ENCODE data around the gene JAK2.
A peak's percentile ranks its signal among the peaks of the same experiment; 100 is the strongest.
"Not testable (repeated sequence)": the region's sequence is repeated elsewhere in the genome, so short reads cannot be mapped to it uniquely, and the experiment has no call there.

JAK2 gene

DNA sequence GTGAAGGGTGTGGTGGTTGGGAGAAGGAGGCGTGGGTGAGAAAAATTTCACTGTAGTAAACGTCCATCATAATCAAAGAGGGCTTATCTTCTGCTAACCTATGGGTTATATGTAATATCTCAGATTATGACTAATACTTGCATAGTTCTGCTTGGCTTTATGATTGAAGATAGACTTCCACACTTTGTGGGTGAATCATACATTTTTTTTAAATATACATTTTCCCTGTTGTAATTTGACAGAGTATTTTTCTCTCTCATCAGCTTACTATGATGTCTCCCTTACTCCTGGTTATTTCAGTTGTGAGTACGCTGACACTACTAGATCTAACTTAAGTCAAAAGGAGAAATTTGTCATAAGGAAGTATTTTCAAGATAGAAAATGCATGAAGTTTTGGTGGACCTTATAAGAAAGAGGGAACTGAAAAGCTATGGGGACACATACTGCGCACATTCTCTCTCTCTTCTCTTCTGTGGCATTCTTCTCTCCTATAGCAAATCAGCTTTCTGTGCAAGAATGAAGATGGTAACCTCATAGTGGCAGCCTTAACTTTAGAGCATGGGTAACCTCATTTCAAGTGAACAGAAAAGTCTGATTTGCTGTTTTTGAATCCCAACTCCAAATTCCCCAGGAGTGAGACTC lies 4.9 kb upstream of the JAK2 start:
- no peak for DNase-seq (ENCODE audit: low read depth)

DNA sequence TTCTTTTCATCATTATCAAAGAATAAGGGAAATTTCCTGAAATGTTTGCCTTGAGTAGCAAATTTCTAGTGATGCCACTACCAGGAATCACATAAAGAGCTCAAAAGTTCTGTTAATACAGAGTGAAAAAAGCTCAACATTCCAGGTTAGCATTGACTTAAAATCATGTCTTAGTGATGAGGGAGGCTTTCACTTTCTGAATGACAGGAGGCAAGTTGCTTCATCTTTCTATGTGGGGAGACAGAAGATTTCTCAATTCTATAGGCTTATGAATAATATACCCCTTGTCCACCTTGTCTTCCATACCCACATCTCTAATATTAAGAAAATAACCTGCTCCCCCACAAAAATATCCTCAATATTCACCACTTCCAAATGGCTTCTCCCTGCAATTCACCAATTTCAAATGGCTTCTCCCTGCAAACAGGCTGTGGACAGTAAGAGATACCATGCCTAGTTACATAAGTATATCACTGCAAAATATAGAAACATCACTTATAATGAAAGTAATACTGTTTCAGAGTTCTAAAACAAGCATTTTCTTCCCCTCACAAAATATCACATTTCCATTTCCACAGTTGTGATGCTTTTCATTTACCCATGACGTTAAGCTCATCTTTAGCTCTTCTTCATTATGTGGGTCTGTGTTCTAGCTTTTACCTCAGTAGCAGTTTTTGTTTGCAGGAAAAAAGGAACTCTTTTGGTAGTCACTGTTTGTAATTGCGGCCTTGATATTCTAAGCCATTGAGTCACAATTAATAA lies 2.2 kb upstream of the JAK2 start:
- DNase-seq (ENCODE audit: low read depth) = no peak

DNA sequence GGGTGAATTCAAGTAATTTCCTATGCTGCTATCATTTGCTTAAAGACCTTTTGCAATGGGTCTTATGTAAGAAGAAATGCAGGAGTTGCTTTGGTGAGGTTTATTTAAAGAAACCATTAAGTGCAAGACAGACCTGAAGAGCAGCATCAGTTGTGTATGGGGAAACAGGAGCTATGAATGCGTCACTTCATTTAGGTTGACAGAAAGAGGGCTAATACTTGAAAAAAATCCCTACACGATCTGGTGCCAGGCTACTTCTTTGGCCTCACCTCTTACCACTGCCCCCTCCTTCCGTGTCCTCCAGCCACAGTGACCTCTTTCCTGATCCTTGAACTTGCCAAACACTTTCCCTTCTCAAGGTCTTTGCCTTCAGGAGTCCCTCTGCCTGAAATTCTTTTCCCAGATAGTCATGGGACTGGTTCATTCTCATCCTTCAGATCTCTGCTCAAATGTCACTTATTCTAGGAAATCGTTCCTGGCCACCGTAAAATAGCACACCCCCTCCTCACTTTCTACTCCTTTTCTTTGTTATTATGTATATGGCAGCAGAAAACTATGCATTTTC lies 1.4 kb upstream of the JAK2 start:
- no peak for DNase-seq (ENCODE audit: low read depth)

DNA sequence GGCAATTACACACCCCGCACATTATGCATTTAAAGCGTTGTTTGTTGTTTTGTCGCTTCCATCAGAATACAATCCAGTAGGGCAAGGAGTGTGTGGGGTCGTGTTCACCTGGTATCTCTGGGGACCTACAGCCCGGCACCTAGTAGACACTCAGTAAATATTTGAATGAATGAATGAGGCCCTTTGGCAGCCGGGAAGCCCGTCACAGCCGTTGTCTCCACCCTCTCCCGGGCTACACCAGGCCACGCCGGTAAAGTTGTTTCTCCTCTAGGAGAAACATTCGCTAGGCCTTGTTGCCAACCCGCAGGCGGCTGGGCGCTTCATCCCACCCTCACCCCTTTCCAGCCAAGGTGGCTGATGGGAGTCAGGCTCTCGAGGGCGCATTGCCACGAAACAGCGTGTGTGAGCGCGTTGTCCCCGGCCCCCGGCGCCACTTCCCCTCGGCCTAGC lies 876 bp upstream of the JAK2 start:
- DNase-seq (ENCODE audit: low read depth) = no peak

DNA sequence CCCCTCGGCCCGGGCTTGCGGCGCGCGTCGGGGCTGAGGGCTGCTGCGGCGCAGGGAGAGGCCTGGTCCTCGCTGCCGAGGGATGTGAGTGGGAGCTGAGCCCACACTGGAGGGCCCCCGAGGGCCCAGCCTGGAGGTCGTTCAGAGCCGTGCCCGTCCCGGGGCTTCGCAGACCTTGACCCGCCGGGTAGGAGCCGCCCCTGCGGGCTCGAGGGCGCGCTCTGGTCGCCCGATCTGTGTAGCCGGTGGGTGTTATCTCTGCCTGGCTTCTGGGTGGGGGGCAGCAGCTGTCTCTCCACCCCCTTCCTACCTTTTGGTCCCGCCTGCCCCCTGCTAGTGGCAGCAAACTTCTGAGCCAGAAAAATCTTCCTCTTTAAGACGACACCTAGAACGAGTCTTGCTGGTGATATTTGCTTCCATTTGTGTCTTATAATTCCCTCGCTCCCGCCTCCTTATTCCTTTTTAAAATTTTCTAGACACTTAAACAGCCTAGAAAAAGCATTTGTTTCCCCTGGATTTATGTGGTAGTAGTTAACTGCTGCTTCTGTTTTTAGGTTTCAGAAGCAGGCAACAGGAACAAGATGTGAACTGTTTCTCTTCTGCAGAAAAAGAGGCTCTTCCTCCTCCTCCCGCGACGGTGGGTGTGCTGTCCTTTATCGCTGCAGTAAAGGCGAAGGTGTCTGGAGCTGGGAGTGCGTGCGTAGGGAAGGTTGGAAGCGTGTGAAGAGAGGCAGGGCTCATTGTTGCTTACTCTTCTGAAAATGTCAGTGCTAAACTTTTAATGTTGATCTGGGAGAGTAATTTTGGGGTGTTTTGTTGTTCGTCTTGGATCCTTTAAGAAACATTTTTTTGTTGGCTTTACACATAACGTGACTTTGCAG lies 554 bp downstream of the JAK2 start:
- no peak for DNase-seq (ENCODE audit: low read depth)

DNA sequence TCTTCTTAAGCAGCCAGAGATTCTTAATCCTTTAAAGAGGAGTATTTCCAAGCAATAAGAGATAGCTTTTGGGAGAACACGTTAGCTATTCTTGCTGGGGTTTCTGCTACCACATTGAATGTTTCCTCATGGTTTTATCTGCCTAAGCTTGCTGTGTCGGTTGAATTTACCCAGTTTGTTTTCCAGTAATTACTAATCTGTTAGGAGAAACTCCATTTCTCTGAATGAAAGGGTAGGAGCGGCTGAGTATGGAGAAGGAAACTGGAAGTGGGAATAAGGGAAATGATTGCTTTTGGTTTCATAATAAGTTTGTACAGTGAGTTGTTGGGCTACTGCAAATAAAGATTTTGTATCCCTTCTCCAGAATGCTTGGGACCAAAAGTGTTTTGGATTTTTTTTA lies 1.2 kb downstream of the JAK2 start:
- no peak for DNase-seq (ENCODE audit: low read depth)

DNA sequence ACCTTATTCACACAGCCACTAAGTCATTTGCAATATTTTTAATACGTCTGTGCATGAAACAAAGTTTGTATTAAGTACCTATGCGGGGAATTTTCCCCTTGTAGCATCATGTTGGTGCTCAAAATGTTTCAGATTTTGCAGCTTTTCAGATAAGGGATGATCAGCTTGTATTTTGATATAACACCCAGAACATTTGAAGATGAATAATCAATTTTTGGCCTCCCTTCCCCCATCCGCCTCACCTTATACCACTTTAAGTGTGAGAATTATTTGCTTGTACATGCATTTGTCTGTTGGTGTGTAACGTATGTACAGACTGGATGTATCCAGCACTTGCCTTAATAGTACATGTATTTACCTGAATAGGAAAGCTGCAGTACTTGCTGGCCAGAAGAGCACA lies 1.7 kb downstream of the JAK2 start:
- no peak for DNase-seq (ENCODE audit: low read depth)

DNA sequence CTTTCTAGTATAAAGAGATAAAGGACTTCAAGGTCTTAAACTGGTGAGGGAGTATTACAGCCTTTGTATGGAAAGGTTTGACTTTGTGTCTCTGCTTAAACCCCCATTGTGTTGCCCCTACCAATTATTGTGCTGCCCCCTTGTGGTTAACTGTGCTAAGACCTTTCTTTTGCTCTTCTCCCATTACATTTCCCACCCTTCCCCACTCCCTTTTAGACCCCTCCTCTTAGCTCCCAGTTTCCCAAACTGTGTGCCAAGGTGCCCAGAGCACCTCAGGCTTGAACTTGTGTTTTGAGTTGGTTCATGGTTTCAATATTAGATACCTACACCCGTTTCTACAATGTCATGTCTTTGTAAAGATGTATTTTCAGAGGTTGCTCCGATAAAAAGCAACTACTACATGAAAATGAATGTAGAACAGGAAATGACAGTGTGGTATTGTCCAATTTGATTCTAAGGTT lies 2.9 kb downstream of the JAK2 start:
- peak; percentile 17 for DNase-seq (ENCODE audit: low read depth)

DNA sequence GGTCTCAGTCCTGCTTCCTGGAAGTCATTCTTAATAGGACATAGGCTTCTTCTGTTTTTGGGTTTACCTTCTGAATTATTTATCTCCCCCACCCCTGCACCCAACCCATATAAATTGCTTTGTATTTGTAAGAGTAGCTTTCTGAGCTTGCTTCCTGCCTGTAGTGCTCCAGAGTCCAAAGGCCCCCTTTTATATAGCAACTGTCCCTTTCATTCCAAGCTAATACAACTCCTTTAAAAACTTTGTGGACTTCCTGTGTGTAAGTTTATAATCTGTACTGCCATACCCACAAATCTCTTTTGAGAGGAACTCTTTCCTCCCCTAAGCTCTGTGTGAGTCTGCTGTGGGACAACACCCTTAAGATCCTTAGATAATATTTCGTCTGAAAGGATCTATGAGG lies 7.8 kb downstream of the JAK2 start:
- no peak for DNase-seq (ENCODE audit: low read depth)

DNA sequence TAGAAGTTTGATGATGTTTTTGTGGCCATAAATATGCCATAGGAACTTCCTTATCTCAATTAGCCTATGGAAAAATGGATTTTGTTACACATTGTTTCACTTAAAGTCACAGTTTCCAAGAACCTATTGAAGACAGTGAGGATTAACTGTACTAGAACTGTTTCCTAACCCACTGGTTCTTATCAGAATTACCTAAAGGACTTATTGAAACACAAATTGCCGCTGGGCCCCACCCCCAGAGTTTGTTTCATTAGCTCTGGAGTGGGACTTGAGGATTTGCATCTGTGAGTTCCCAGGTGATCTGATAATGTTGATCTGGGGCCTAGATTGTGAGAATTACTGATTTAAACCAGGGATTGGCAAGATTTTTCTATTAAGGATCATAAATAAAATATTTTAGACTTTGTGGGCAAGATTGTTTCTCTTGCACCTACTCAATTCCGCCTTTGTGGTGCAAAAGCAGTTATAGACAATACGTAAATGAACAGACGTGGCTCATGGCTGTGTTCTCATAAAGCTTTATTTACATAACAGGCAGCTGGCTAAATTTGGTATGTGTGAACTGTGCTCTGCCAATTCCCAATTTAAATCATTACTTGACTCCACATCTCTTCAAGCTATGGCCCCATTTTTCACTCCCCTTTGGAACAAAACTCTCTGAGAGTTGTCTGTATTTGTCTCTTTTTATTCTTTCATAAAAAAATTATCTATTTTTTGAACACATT lies 9.3 kb downstream of the JAK2 start:
- no peak for DNase-seq (ENCODE audit: low read depth)

DNA sequence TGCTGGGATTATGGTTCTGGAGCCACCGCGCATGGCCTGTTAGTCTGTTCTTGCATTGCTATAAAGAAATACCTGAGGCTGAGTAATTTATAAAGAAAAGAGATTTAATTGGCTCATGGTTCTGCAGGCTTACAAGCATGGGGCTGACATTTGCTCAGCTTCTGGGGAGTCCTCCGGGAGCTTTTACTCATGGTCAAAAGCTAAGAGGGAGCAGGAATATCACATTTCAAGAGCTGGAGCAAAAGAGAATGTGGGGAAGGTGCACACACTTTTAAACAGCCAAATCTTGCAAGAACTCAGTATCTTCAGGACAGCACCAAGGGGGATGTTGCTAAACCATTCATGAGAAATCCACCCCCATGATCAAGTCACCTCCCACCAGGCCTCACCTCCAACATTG lies 12.1 kb downstream of the JAK2 start:
- no peak for DNase-seq (ENCODE audit: low read depth)

DNA sequence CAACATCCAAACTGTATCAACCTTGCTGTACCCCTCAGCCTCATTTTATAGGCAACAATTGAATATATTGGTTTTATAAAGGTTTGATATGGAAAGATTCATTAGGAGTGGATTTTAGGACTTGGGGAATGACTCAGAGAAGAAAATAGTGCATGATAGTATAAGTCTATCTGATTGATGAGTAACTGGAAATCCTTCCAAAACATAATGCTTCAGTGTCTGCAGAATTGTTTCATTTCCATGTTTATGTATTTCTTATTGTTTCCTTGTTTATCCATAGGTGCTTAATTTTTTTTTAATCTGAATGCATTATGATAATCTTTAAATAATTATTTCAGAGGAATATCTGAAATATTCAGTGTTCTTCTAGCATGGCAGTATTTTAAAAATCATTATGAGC lies 12.6 kb downstream of the JAK2 start:
- no peak for DNase-seq (ENCODE audit: low read depth)

DNA sequence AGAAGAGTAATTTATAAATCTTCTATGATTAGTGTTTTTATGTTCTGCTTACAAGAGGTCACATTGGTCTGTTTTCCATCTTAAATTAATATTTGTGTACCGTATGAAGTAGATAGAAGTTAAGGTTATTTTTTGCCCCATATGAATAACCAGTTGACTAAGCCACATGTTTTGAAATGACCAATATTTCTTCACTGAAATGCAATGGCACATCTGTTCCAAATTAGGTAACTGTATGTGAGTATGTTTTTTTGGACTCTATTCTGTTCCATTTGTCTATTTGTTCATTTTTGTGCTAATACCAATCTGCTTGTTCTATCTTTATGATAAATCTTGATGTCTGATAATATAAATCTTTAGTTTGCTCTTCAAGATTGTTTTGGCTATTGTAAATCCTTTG lies 17.7 kb downstream of the JAK2 start:
- DNase-seq (ENCODE audit: low read depth) = no peak

DNA sequence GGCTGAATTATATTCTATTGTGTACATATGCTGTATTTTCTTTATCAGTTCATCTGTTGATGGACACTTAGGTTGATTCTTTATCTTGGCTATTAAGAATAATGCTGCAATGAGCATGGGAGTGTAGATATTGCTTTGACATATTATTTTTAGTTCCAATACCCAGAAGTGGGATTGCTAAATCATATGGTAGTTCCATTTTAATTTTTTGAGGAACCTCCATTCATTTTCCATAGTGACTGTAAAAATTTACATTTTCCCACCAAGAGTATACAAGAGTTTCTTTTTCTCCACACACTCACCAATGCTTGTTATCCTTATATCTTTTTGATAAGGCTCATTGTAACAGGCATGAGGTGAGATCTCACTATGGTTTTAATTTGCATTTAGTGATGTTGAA lies 19.4 kb downstream of the JAK2 start:
- DNase-seq (ENCODE audit: low read depth) = no peak

DNA sequence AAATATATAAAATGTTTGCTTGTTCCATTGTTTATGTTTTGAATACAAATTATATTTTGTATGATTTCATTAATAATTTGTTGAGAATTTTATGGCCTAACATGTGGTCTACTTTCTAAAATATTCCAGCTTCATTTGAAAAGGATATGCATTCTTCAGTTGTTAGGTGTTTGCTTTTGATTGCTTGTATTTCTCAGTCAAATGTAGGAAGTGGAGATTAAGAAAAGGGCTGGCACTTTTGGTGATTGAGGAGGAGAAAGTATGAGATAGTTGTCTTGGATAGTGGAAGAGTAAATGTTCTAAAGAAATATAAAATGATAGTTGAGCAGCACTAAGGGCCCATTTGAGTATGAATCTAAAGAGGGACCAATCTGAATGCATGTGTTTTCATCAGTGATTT lies 23.1 kb downstream of the JAK2 start:
- no peak for DNase-seq (ENCODE audit: low read depth)

DNA sequence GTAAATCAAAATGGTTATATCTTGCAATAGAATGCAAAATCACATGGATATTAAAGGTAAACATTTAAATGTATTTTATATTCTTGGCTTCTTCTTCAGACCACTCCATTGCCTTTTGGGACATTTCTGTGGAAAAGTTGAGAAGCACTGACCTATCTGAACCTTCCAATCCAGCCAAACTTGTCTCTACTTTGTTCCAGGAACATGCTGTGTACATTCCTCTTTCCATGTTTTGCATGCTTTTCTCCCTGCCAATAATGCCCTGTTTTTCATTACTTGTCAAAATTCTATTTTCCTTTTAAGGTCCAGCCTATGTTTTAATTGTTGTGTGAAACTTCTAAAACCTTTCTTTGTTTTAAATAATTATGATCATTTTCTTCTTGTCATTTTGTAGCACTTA lies 28.3 kb downstream of the JAK2 start:
- no peak for DNase-seq (ENCODE audit: low read depth)

DNA sequence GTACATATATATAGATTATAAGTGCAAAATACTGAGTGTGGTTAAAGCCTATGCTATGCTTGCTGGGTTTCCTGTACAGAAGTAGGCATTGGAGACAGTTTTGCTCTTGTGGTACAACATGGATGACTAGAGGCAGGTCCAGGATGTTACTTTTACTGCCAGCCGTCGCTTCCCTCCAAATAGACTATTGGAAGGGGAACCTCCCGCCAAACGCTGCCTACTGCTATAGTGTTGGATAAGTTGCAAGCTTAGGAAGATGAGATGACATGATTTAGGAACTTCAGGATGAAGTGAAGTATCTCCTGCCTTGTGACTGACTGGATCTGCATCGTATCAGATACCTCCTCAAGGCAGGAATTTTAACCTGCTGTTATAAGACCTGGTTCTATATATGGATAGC lies 30.9 kb downstream of the JAK2 start:
- no peak for DNase-seq (ENCODE audit: low read depth)

DNA sequence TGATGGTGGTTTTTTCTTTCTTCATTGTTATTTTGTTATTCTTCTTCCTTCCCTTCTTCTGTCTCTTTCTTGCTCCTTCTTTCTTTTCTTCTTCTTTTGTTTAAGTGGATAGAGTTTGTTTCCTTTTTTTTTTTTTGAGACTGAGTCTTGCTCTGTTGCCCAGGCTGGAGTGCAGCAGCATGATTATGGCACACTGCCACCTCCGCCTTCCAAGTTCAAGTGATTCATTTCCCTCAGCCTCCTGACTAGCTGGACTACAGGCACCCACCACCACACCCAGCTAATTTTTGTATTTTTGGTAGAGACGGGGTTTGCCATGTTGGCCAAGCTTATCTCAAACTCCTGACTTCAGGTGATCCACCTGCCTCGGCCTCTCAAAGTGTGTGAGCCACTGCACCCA lies 40.3 kb downstream of the JAK2 start:
- no peak for DNase-seq (ENCODE audit: low read depth)

DNA sequence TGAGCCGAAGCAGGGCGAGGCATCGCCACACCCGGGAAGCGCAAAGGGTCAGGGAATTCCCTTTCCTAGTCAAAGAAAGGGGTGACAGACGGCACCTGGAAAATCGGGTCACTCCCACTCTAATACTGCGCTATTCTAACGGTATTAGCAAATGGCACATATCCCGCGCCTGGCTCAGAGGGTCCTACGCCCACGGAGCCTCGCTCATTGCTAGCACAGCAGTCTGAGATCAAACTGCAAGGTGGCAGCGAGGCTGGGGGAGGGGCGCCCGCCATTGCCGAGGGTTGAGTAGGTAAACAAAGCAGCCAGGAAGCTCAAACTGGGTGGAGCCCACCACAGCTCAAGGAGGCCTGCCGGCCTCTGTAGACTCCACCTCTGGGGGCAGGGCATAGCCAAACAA lies 46.9 kb downstream of the JAK2 start:
- not testable (repeated sequence) for DNase-seq (ENCODE audit: low read depth)

DNA sequence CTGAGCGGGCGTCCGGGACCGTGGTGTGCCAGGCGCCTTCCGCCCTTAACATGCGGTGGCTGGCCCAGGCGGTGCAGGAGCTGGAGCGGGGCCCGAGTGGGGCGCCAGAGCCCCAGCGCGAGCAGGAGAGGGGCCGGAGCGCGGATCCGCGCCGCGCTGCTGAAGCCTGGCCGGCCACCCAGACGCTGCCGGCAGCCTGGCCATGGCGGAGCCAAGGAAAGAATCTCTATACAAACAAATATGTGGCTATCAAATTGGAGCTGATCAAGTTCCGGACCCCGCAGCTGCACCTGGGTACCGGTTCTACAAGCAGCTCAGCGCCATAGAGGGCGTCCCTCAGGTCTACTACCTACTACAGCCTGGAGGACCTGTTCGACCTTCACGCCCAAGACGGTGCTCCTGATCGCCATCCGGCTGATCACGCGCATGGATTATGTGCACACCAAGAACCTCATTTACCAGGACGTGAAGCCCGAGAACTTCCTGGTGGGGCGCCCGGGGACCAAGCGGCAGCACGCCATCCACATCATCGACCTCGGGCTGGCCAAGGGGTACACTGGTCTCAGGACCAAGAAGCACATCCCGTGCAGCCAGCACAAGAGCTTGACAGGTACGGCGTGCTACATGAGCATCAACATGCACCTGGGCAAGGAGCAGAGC lies 55.8 kb downstream of the JAK2 start:
- no peak for DNase-seq (ENCODE audit: low read depth)

DNA sequence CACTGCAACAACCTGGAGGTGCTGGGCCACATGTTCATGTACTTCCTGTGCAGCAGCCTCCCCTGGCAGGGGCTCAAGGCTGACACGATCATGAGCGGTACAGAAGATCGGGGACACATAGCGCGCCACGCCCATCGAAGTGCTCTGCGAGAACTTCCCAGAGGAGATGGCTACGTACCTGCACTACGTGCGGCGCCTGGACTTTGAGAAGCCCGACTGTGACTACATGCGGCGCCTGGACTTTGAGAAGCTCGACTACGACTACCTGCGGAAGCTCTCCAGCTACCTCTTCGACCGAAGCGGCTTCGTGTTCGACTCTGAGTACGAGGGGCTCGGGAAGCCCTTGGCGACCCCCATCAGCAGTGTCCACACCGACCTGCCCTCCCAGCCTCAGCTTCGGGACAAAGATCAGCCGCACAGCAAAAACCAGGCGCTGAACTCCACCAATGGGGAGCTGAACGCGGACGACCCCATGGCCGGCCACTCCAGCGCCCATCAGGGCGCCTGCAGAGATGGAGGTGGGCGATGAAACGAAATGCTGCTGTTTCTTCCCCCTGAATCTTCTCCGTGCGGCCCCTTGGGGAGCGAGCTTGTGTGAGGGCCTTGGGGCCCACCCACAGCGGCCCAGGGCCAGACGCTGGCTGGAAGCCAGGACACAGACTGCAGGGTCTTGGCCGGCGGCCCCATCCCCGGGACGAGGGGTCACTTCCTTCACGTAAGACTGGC lies 56.5 kb downstream of the JAK2 start:
- DNase-seq (ENCODE audit: low read depth) = no peak
